Measurements from ENCODE around the gene CAMTA2.

GRCh38 chr17:5034063-5034462, 46.6 kb upstream of the CAMTA2 start:
- no peak for TF ChIP-seq CTCF (IDR thresholded peaks at IDR 0.05)
- no peak for TF ChIP-seq MAX (CRISPR knock-in tag; IDR thresholded peaks at IDR 0.05)
- no peak for TF ChIP-seq ZNF219 (CRISPR knock-in tag; IDR thresholded peaks at IDR 0.05; ENCODE audit: borderline replicate concordance)
- TF ChIP-seq, protein P1, sequence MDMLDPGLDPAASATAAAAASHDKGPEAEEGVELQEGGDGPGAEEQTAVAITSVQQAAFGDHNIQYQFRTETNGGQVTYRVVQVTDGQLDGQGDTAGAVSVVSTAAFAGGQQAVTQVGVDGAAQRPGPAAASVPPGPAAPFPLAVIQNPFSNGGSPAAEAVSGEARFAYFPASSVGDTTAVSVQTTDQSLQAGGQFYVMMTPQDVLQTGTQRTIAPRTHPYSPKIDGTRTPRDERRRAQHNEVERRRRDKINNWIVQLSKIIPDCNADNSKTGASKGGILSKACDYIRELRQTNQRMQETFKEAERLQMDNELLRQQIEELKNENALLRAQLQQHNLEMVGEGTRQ (CRISPR knock-in tag; IDR thresholded peaks at IDR 0.05), result no peak
- TF ChIP-seq, protein P2, sequence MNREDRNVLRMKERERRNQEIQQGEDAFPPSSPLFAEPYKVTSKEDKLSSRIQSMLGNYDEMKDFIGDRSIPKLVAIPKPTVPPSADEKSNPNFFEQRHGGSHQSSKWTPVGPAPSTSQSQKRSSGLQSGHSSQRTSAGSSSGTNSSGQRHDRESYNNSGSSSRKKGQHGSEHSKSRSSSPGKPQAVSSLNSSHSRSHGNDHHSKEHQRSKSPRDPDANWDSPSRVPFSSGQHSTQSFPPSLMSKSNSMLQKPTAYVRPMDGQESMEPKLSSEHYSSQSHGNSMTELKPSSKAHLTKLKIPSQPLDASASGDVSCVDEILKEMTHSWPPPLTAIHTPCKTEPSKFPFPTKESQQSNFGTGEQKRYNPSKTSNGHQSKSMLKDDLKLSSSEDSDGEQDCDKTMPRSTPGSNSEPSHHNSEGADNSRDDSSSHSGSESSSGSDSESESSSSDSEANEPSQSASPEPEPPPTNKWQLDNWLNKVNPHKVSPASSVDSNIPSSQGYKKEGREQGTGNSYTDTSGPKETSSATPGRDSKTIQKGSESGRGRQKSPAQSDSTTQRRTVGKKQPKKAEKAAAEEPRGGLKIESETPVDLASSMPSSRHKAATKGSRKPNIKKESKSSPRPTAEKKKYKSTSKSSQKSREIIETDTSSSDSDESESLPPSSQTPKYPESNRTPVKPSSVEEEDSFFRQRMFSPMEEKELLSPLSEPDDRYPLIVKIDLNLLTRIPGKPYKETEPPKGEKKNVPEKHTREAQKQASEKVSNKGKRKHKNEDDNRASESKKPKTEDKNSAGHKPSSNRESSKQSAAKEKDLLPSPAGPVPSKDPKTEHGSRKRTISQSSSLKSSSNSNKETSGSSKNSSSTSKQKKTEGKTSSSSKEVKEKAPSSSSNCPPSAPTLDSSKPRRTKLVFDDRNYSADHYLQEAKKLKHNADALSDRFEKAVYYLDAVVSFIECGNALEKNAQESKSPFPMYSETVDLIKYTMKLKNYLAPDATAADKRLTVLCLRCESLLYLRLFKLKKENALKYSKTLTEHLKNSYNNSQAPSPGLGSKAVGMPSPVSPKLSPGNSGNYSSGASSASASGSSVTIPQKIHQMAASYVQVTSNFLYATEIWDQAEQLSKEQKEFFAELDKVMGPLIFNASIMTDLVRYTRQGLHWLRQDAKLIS (CRISPR knock-in tag; IDR thresholded peaks at IDR 0.05; ENCODE audit: borderline replicate concordance), result no peak
- no peak for TF ChIP-seq ZNF232 (CRISPR knock-in tag; IDR thresholded peaks at IDR 0.05)
- TF ChIP-seq ZNF416 (CRISPR knock-in tag; IDR thresholded peaks at IDR 0.05), result no peak
- TF ChIP-seq, protein P3, sequence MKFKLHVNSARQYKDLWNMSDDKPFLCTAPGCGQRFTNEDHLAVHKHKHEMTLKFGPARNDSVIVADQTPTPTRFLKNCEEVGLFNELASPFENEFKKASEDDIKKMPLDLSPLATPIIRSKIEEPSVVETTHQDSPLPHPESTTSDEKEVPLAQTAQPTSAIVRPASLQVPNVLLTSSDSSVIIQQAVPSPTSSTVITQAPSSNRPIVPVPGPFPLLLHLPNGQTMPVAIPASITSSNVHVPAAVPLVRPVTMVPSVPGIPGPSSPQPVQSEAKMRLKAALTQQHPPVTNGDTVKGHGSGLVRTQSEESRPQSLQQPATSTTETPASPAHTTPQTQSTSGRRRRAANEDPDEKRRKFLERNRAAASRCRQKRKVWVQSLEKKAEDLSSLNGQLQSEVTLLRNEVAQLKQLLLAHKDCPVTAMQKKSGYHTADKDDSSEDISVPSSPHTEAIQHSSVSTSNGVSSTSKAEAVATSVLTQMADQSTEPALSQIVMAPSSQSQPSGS (CRISPR knock-in tag; IDR thresholded peaks at IDR 0.05; ENCODE audit: borderline replicate concordance, low read depth), result no peak
